GM18520 (cell line): ENCODE measurements around the gene TFF2.

Experiments
- ATAC-seq: cut with Tn5 transposase; IDR thresholded peaks from one replicate; pipeline ENCODE4 v1.9.1; 2021; ENCODE audit not compliant: unreplicated experiment

TFF2 gene

GRCh38 chr21:42306366-42307035 is 44.3 kb downstream of the TFF2 start:
- no peak for ATAC-seq

- no peak for ATAC-seq
Measured at GRCh38 chr21:42305707-42306147, 45.1 kb downstream of the TFF2 start.

- ATAC-seq: no peak
Measured at GRCh38 chr21:42304556-42305454, 46.0 kb downstream of the TFF2 start.

GRCh38 chr21:42303443-42303842 is 47.4 kb downstream of the TFF2 start:
- ATAC-seq: no peak

- no peak for ATAC-seq
Measured at GRCh38 chr21:42302794-42303193, 48.0 kb downstream of the TFF2 start.

- ATAC-seq: no peak
Measured at GRCh38 chr21:42302076-42302650, 48.6 kb downstream of the TFF2 start.

GRCh38 chr21:42301371-42302075 is 49.3 kb downstream of the TFF2 start:
- no peak for ATAC-seq

- no peak for ATAC-seq
Measured at GRCh38 chr21:42300956-42301355, 49.8 kb downstream of the TFF2 start.

GRCh38 chr21:42300045-42300583 is 50.7 kb downstream of the TFF2 start:
- ATAC-seq: no peak

GRCh38 chr21:42299324-42300044 is 51.3 kb downstream of the TFF2 start:
- ATAC-seq: no peak

GRCh38 chr21:42298657-42299056 is 52.1 kb downstream of the TFF2 start:
- ATAC-seq: no peak

- ATAC-seq: no peak
Measured at GRCh38 chr21:42298237-42298636, 52.6 kb downstream of the TFF2 start.

GRCh38 chr21:42297377-42297776 is 53.4 kb downstream of the TFF2 start:
- no peak for ATAC-seq

GRCh38 chr21:42296501-42296900 is 54.3 kb downstream of the TFF2 start:
- ATAC-seq: no peak
